ENCODE results near the gene NEURL2.

Gene NEURL2

DNA sequence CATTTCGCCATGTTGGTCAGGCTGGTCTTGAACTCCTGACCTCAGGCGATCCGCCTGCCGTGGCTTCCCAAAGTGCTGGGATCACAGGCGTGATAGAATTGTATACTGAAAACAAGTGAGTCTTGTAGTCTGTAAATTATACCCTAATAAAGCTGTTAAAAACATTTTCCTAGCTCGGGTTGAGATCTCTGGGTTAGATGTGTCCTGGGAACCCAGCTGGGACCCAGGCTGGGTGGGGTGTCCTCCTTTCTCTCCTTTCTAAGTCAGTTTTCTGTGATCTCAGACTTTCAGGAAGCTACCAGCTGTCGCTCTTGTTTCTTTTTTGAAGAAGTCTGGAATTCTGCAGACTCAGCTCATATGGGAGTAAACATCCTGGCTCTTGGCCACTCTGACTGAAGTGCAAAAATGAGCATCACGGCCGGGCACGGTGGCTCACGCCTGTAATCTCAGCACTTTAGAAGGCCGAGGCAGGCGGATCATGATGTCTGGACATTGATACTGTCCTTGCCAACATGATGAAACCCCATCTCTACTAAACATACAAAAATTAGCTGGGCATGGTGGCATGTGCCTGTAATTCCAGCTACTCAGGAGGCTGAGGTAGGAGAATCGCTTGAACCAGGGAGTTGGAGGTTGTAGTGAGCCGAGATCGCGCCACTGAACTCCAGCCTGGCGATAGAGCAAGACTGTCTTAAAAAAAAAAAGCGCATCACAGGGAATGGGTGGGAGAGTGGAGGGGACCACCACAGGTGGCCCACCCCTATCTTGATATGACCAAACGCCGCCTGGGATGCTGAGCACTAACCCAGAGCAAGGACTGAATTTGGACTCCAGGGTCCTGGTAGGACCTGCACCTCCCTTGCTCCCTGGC lies 33.6 kb upstream of the NEURL2 start:
- H3K9me3 ChIP-seq (replicated peaks; ENCODE audit: insufficient read depth, low read length), result no peaks in the 10 kb centered on the region
- no peaks in the 10 kb centered on the region for H3K27me3 ChIP-seq (replicated peaks; ENCODE audit: insufficient read depth, low read length)
- no peak overlapping the region for H3K4me2 ChIP-seq (ENCODE audit: low read depth, low read length)
- TF ChIP-seq EZH2phosphoT487 (IDR thresholded peaks at IDR 0.05; ENCODE audit: low read length) (no peak), CTCF (IDR thresholded peaks at IDR 0.05; ENCODE audit: low read length) (no peak), EZH2 (optimal IDR thresholded peaks at IDR 0.05; ENCODE audit: low read depth, low read length) (no peak)
- H4K20me1 ChIP-seq (ENCODE audit: insufficient read depth, low read length), result no peaks in the 10 kb centered on the region
- no peaks in the 10 kb centered on the region for H3F3A ChIP-seq (ENCODE audit: insufficient read depth, low read length)
- no peaks in the 10 kb centered on the region for H3K79me2 ChIP-seq (ENCODE audit: low read length)
- no peak overlapping the region for H3K27ac ChIP-seq (ENCODE audit: low read length)
- no peak overlapping the region for H3K4me3 ChIP-seq (ENCODE audit: low read length)
- no peak for DNase-seq
- no peaks in the 10 kb centered on the region for H3K4me1 ChIP-seq (ENCODE audit: low read length)
- H3K36me3 ChIP-seq (replicated peaks; ENCODE audit: insufficient read depth, low read length), result no peaks in the 10 kb centered on the region
- H3K9ac ChIP-seq (ENCODE audit: low read length), result no peak overlapping the region
- H2AFZ ChIP-seq (ENCODE audit: low read length), result no peak overlapping the region
- H3K9me2 ChIP-seq (replicated peaks; ENCODE audit: insufficient read depth, low read length), result no peaks in the 10 kb centered on the region

DNA sequence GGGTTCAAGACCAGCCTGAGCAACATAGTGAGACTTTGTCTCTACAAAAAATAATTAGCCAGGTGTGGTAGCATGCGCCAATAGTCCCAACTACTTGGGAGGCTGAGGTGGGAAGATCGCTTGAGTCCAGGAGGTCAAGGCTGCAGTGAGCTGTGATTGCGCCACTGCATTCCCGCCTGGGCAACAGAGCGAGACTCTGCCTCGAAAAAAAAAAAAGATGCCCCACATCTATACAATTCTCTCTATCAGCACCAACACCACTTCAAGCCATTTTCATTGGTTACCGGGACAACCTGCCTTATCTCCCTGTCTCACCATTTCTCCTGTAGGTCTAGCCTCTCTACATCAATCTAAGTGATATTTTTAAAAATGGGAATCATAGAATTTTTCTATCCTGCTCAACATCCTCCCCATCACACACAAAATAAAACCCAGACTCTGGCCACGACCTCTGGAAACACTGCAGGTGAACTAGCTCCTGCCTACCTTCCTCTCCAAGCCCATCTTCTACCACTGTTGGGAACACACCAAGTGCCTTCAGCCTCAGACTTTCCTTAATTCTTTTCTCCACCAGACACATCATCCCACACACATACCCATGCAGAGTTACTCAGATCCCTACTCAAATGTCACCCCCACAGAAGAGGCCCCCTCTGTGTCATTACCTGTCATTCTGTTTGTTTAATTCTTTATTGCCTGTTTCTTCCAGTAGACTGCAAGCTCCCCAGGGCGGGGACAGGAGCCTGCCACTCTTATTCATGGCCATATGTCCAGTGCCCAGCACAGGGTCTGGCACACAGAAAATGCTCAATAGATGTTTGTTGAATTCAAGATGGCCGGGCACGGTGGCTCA lies 30.6 kb upstream of the NEURL2 start:
- Histone ChIP-seq H3K27ac (ENCODE audit: low read length) (no peak overlapping the region), H3K9me2 (replicated peaks; ENCODE audit: insufficient read depth, low read length) (no peaks in the 10 kb centered on the region), H3K4me3 (ENCODE audit: low read length) (no peak overlapping the region), H2AFZ (ENCODE audit: low read length) (no peak overlapping the region), H4K20me1 (ENCODE audit: insufficient read depth, low read length) (no peaks in the 10 kb centered on the region), H3K27me3 (replicated peaks; ENCODE audit: insufficient read depth, low read length) (no peaks in the 10 kb centered on the region), H3K4me1 (ENCODE audit: low read length) (no peaks in the 10 kb centered on the region), H3F3A (ENCODE audit: insufficient read depth, low read length) (no peaks in the 10 kb centered on the region), H3K9me3 (replicated peaks; ENCODE audit: insufficient read depth, low read length) (no peaks in the 10 kb centered on the region), H3K79me2 (ENCODE audit: low read length) (no peaks in the 10 kb centered on the region), H3K4me2 (ENCODE audit: low read depth, low read length) (no peak overlapping the region), H3K9ac (ENCODE audit: low read length) (no peak overlapping the region), H3K36me3 (replicated peaks; ENCODE audit: insufficient read depth, low read length) (no peaks in the 10 kb centered on the region)
- TF ChIP-seq EZH2phosphoT487 (IDR thresholded peaks at IDR 0.05; ENCODE audit: low read length) (no peak), CTCF (IDR thresholded peaks at IDR 0.05; ENCODE audit: low read length) (no peak), EZH2 (optimal IDR thresholded peaks at IDR 0.05; ENCODE audit: low read depth, low read length) (no peak)
- DNase-seq, result no peak

GRCh38 chr20:45920462-45921336 lies 29.7 kb upstream of the NEURL2 start:
- TF ChIP-seq EZH2 (optimal IDR thresholded peaks at IDR 0.05; ENCODE audit: low read depth, low read length), result no peak
- no peak for TF ChIP-seq EZH2phosphoT487 (IDR thresholded peaks at IDR 0.05; ENCODE audit: low read length)
- TF ChIP-seq CTCF (IDR thresholded peaks at IDR 0.05; ENCODE audit: low read length), result no peak
- Histone ChIP-seq H3K79me2 (ENCODE audit: low read length) (no peaks in the 10 kb centered on the region), H3K9ac (ENCODE audit: low read length) (no peak overlapping the region), H3K9me2 (replicated peaks; ENCODE audit: insufficient read depth, low read length) (no peaks in the 10 kb centered on the region), H3K27ac (ENCODE audit: low read length) (no peak overlapping the region), H3K9me3 (replicated peaks; ENCODE audit: insufficient read depth, low read length) (no peaks in the 10 kb centered on the region), H3K36me3 (replicated peaks; ENCODE audit: insufficient read depth, low read length) (no peaks in the 10 kb centered on the region), H3F3A (ENCODE audit: insufficient read depth, low read length) (no peaks in the 10 kb centered on the region), H3K4me1 (ENCODE audit: low read length) (no peaks in the 10 kb centered on the region), H4K20me1 (ENCODE audit: insufficient read depth, low read length) (no peaks in the 10 kb centered on the region), H3K27me3 (replicated peaks; ENCODE audit: insufficient read depth, low read length) (no peaks in the 10 kb centered on the region), H3K4me2 (ENCODE audit: low read depth, low read length) (no peak overlapping the region), H3K4me3 (ENCODE audit: low read length) (no peak overlapping the region), H2AFZ (ENCODE audit: low read length) (no peak overlapping the region)
- DNase-seq, result no peak
